Measurements from ENCODE around the gene MARCKS.
"Not testable (repeated sequence)": the region's sequence is repeated elsewhere in the genome, so short reads cannot be mapped to it uniquely, and the experiment has no call there.

The MARCKS gene

DNA sequence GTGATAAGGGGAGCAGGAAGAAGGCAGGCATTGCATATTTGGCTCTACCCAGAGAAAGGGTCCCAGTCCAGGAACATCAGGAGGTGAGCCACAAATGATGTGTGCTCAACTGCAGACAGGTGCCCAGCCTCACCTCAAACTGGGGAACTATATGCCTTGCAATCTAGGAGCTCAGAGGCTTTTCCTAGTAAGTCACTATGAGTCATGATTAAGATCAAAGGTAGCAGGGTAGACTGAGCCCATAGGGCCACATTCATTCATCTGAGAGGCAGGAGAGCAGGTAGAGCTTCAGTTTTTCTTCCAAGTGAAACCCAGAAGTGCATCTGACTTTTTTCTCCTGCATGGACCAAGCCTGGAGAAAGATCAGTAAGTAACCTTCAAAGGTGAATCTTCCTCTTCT is 31.3 kb downstream of the MARCKS start:
- no peak for DNase-seq

DNA sequence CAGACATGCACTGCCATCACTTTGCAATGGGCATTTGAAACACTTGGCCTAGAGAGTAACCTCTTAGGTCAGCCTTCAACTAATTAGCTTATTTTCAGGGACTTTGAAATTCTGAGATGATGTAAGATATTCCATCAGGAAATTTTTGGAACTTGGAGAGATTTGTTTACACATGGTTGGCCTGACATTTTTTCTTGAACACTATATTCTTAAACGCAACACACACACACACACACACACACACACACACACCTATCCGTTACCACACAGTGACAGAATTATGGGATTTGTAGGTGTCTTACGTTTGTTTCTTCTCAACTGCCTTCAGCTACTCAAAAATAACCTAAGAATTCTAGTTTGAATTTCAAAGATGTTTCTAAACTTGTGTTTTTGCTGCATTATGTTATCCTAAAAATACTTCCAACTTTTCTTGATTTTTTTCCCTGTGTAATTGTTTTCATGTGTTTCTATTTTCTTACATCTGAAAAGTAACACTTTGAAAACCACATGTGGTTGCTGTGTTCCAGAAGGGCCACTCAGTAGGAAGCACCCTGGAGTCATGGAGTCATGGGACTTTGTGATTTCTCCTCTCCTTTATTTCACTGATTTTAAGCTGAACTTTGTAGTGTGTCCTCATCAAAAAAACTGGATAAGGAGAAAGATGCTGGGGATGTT is 31.9 kb downstream of the MARCKS start:
- DNase-seq: no peak

DNA sequence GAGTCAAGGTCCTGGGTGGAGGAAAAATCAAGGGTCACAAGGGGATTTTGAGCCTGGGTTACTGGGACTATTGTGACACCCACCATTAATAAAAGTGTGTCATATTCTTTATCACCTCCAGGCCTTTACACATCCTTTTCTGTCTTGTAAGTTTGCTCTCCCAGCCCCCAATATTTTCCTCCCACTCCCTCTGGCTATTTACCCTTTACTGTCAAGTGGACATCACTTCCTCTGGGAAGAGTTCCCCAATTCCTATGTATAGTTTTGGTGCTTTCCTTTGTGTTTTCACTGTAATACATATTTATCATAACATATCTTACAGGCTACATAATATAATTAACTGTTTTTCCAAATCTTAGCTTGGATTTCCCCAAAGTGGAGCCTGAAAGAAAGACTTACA is 36.3 kb downstream of the MARCKS start:
- DNase-seq: no peak

DNA sequence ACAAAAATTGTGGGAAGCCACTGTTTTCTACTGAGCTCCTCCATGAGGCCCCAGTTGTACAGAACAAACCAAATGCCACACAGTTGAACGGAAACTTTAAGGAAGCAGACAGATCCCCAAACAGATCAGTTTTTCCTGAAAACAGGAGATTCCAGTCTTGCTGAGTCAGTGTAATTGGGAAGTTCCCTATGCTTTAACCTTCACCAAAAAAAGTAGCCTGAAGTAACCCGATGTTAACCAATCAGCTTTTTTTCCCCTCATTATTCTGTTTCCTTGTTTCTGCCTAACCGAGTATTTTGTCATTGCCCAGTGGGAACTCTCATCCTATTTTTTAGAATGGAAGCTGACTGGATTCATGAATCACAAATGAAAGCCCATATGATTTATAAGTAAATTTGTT is 36.7 kb downstream of the MARCKS start:
- DNase-seq: no peak

DNA sequence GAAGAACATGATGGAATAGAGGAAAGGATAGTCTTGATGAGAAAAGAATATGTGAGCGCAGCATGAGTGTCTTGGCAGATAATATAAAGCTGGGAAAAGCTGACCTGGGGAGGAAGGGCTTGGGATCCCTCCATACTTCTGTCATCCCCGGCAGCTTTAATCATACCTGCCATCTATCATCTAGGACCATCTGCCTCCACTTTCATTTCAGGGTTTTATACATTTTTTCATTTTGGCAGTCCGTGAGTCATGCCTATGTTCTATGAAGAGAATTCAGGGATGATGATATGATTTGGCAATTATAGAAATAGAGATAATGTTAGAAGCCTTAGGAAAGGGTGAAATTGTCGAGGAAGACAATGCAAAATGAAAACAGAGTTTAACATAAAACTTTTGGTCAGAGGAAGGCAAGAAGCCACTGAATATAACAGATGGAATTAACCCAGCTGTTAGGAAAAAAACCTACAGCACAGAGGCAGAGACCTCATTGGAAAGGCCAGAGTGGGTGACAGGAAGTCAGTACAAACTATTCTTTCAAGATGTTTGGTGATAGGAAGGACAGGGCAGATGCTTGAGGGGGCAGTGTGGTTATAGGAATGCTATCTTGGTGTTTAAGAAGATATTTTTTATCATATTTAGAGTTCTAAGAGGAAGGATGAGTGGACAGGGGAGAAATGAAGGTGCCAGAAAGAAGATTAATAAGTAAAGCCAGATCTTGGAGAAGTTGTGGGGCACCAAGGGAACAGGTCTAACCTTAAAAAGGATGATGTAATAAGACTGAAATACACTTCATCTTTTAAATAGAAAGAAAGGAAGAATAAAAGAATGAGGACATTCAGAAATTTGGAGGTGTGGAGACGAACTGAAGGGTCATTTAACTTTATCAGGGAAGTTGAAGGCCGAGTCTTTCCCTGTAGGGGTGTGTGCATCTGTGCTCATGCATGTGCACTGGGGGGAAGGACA is 37.8 kb downstream of the MARCKS start:
- no peak for DNase-seq

DNA sequence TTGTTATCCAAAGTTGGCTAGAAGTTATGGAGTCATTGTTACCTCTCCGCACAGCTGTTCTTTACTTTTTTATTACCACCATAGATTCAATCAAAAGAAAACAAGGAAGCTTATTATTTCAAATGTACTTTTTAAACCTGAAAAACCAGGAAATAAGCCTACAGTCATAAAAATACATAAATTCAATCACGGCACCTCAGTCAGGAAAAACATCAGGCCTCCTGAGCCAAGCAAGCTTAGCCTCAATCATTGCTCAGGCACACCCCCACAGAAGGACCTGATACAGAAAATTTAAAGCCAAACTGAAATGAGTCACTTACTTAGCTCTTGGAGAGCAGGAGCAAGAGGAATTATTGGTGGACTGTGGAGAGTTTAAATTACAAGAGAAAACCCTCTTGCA is 44.3 kb downstream of the MARCKS start:
- no peak for DNase-seq

DNA sequence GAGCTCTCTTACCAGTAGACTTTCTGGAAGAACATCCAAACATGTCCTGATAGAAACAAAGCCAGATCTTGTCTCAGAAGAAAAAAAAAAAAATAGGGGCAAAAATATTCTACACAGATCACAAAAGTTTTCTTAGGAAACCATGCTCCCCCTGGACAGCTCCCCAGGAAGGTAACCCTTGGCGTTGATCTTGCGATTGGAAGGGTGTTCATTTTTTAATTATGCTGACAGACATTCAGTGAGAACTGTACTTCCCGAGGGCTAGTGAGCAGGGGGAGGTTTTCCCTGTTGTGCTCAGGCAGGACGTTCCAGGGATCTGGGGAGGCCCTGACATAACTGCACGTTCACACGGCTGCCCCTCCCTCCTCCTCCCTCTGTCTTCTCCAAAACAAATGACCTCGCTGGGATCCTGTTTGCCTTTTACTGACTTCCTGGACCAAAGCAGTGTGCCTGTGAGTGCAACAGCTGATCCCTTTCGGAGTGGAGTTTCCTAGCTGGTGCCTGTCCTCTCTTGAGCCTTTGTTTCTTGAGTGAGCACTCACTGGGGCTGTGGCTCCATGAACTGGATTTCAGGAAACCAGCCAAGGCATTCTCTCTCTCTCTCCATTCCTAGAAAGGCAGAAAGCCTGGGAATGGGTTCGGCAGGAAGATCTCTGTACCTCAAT is 46.7 kb downstream of the MARCKS start:
- DNase-seq: no peak

DNA sequence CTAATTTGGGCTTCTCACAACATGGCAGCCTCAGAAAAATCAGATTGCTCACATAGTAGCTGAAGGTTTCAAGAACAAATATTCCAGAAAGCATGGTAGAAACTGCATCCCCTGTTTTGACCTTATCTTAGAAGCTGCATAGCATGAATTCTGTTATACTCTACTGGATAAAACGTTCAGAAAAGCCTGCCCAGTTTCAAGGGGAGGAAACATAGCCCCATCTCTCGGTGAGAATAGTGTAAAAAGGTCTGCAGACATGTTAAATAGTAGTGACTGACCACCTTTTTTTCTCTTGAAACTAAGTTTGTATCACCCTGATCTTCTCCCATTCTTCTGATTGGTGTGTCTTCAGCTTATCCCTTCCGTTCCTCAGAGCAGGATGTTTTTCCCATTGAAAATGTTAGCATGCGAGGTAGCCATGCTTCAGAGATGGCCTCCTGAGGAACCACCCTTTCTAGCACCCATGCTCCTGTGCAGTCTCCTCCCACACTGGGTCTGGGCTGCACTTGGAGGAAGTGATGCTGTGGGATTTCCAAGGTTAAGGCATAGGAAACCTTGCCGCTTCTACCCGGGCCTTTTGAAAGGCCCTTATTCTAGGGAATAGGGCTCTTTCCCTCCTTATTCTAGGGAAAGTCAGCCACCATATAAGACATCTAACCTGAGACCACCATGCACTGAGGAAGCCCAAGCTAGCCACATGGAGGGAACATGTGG is 50.1 kb downstream of the MARCKS start:
- DNase-seq: no peak

DNA sequence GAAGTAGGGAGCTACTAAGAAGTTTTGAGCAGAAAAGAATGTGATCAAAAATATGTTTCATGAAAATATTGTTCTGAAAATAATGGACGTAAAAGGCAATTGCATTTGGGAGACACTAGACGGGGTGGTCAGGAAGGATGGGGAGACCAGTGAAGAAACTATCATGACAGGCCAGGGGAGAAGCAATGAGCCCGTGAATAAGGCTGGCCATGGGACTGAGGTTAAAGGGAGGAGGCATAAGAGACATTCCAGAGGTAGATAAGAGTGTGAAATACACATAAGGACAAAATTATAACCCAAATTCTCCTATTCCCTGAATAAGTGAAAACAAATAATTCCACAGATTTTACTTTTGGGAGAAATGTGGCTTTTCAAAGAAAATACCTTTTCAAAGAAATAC is 51.7 kb downstream of the MARCKS start:
- DNase-seq: no peak

DNA sequence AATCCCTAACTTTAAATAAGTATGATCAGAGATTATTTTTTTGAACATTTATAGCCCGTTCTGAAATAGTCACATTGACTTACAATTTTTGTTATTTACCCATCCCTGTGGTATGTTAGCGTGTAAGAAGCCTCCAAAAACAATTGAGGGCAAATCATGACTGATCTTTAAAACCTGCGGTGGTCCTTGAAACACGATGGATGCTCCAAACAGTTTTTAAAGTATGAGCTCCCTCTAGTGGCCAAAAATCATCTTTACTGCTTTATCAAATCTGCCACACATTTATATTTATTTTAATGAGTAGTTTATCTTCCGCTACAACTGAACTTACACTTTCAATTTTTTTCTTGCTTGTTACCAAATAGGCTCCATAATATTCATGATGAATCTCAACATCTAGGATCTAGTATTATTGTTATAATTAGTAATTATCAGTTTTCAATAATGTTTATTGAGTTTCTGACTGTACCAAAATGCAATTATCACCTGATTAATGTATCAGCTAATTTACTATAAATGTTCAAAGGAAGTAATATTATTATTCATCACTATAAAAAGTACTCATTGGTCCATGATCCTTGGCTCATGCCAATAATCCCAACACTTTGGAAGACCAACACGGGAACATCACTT is 52.2 kb downstream of the MARCKS start:
- DNase-seq: peak; percentile 11 to 14

DNA sequence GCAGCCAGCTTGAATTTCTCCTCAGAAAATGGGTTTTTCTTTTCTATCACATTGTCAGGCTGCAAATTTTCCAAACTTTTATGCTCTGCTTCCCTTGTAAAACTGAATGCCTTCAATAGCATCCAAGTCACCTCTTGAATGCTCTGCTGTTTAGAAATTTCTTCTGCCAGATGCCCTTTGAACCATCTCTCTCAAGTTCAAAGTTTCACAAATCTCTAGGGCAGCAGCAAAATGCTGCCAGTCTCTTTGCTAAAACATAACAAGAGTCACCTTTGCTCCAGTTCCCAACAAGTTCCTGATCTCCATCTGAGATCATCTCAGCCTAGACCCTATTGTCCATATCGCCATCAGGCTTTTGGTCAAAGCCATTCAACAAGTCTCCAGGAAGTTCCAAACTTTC is 53.1 kb downstream of the MARCKS start:
- not testable (repeated sequence) for DNase-seq
